Gastrocnemius medialis (tissue), 4 donors: ENCODE results near the gene TBC1D3B.

Experiments
- POLR2A ChIP-seq, 2 donors: fragments of 450-650 bp; IDR thresholded peaks; one replicate each; pipeline ENCODE4 v1.6.1; 2017; ENCODE audit warnings: antibody characterized with exemption in 2 of 2, mild to moderate bottlenecking in 2 of 2, moderate library complexity in 2 of 2
- TF ChIP-seq, protein P1 (sequence below), 5 experiments: fragments of 450-650 bp in 3 of 5; fragments of 200-600 bp in 2 of 5; sonication (generic) in 2 of 5; IDR thresholded peaks in 4 of 5; conservative IDR thresholded peaks in 1 of 5; 1 replicate in 4 of 5; 2 replicates in 1 of 5; pipeline ENCODE4 v1.5.1; 2016 to 2019; ENCODE audit warnings: antibody characterized with exemption in 5 of 5, mild to moderate bottlenecking in 3 of 5, moderate library complexity in 3 of 5

DNA sequence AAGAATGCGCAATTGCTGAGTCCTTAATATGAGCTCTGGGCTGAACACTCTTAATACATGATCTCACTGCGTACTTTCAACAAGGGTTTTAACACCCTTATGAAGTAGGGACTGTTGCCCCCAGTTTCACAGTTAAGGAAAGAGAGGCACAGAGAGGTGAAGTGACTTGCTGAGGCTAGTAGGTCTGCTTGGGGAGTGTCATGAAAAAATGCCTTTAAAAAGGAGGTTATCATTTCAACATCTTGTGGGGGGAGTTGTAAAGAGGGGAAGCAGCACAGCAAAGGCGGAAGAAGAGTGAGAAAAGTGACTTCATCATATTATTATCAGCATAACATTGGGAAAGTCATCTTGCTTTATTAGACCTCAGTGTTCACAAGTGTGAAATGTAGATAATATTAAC is 36.5 kb upstream of the TBC1D3B start:
- TF ChIP-seq, protein P1, sequence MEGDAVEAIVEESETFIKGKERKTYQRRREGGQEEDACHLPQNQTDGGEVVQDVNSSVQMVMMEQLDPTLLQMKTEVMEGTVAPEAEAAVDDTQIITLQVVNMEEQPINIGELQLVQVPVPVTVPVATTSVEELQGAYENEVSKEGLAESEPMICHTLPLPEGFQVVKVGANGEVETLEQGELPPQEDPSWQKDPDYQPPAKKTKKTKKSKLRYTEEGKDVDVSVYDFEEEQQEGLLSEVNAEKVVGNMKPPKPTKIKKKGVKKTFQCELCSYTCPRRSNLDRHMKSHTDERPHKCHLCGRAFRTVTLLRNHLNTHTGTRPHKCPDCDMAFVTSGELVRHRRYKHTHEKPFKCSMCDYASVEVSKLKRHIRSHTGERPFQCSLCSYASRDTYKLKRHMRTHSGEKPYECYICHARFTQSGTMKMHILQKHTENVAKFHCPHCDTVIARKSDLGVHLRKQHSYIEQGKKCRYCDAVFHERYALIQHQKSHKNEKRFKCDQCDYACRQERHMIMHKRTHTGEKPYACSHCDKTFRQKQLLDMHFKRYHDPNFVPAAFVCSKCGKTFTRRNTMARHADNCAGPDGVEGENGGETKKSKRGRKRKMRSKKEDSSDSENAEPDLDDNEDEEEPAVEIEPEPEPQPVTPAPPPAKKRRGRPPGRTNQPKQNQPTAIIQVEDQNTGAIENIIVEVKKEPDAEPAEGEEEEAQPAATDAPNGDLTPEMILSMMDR (IDR thresholded peaks at IDR 0.05 in 4 of 5, conservative IDR thresholded peaks at IDR 0.05 in 1 of 5) = no peak
- no peak for TF ChIP-seq POLR2A (IDR thresholded peaks at IDR 0.05)
